GM23338 (cell line): ENCODE measurements around the gene DPYD. TPM values are rescaled to one million over a fixed set of nuclear protein-coding genes. Genes with fewer than 3 reads are reported as not detected.

Source experiments
- ATAC-seq: fragments of 200-7000 bp; cut with Tn5 transposase; 3 replicates; pipeline ENCODE4 v1.9.1; 2020
- DNase-seq: peaks from one replicate; pipeline ENCODE4 v3.0.0-alpha.2; 2015; ENCODE audit warnings: low spot score
- H2AFZ ChIP-seq: fragments of 200-600 bp; sonication (generic); 2 replicates; pipeline ENCODE4 v1.8.0; 2016; ENCODE audit warnings: antibody characterized with exemption, mild to moderate bottlenecking, moderate library complexity
- H3F3A ChIP-seq: fragments of 200-600 bp; sonication (generic); replicated peaks from 2 replicates; pipeline ENCODE4 v1.8.0; 2017; ENCODE audit warnings: antibody characterized with exemption, mixed run types, low read depth
- H3K27ac ChIP-seq: fragments of 200-600 bp; sonication (generic); 2 replicates; pipeline ENCODE4 v1.6.1; 2016; ENCODE audit warnings: low read depth
- H3K27me3 ChIP-seq: fragments of 200-600 bp; sonication (generic); 2 replicates; pipeline ENCODE4 v1.8.0; 2016; ENCODE audit warnings: mild to moderate bottlenecking, mixed run types, moderate library complexity; ENCODE audit not compliant: insufficient read depth
- H3K36me3 ChIP-seq: fragments of 200-600 bp; sonication (generic); 2 replicates; pipeline ENCODE4 v1.8.0; 2016; ENCODE audit warnings: mild to moderate bottlenecking; ENCODE audit not compliant: insufficient read depth
- H3K4me1 ChIP-seq: fragments of 200-600 bp; sonication (generic); 2 replicates; pipeline ENCODE4 v1.8.0; 2016; ENCODE audit warnings: mild to moderate bottlenecking, moderate library complexity; ENCODE audit not compliant: insufficient read depth
- H3K4me2 ChIP-seq: fragments of 200-600 bp; sonication (generic); 2 replicates; pipeline ENCODE4 v1.7.1; 2017; ENCODE audit warnings: mixed run types
- H3K4me3 ChIP-seq: fragments of 200-600 bp; sonication (generic); 2 replicates; pipeline ENCODE4 v1.6.1; 2016; ENCODE audit warnings: mixed run types
- H3K79me2 ChIP-seq: fragments of 200-600 bp; sonication (generic); replicated peaks from 2 replicates; pipeline ENCODE4 v1.8.0; 2017; ENCODE audit warnings: mild to moderate bottlenecking; ENCODE audit not compliant: insufficient read depth
- H3K9me2 ChIP-seq: fragments of 200-600 bp; sonication (generic); 2 replicates; pipeline ENCODE4 v1.8.0; 2017; ENCODE audit not compliant: insufficient read depth
- H4K20me1 ChIP-seq: fragments of 200-600 bp; sonication (generic); replicated peaks from 2 replicates; pipeline ENCODE4 v1.8.0; 2017; ENCODE audit warnings: mild to moderate bottlenecking; ENCODE audit not compliant: insufficient read depth
- H3K27ac Mint-ChIP-seq: 2 replicates; pipeline ENCODE4 v1.8.0; 2020; ENCODE audit warnings: inconsistent platforms, mild to moderate bottlenecking, moderate library complexity, mixed read lengths
- H3K27me3 Mint-ChIP-seq: 3 replicates; pipeline ENCODE4 v1.8.0; 2022; ENCODE audit warnings: low read depth, mild to moderate bottlenecking, moderate library complexity, mixed read lengths, inconsistent platforms; ENCODE audit not compliant: insufficient read depth, poor library complexity
- H3K36me3 Mint-ChIP-seq: 3 replicates; pipeline ENCODE4 v1.8.0; 2021; ENCODE audit warnings: low read depth, mild to moderate bottlenecking, inconsistent platforms, moderate library complexity, mixed read lengths
- H3K4me1 Mint-ChIP-seq: 3 replicates; pipeline ENCODE4 v1.8.0; 2020; ENCODE audit warnings: mild to moderate bottlenecking, inconsistent platforms, mixed read lengths
- H3K4me3 Mint-ChIP-seq: 3 replicates; pipeline ENCODE4 v1.8.0; 2021; ENCODE audit warnings: moderate library complexity, mild to moderate bottlenecking, inconsistent platforms, mixed read lengths
- H3K9me3 Mint-ChIP-seq: 3 replicates; pipeline ENCODE4 v1.8.0; 2020; ENCODE audit warnings: moderate library complexity, mild to moderate bottlenecking, inconsistent platforms, mixed read lengths
- CREB1 ChIP-seq: fragments of 250-450 bp; sonication (Bioruptor Pico); IDR thresholded peaks from 2 replicates; pipeline ENCODE4 v1.5.0; 2020; ENCODE audit warnings: low read depth, mild to moderate bottlenecking, moderate library complexity
- CTCF ChIP-seq, 2 experiments: fragments of 200-600 bp in 1 of 2; sonication (generic) in 1 of 2; conservative IDR thresholded peaks; 2 replicates each; pipeline versions ENCODE4 v1.5.1 to v1.6.1; 2016 to 2017; ENCODE audit warnings: antibody characterized with exemption in 2 of 2, low read depth in 2 of 2, mild to moderate bottlenecking in 2 of 2, moderate library complexity in 1 of 2
- EZH2 ChIP-seq: fragments of 200-600 bp; sonication (generic); IDR thresholded peaks from one replicate; pipeline ENCODE4 v1.8.0; 2017; ENCODE audit warnings: antibody characterized with exemption, mild to moderate bottlenecking, low read depth; ENCODE audit not compliant: unreplicated experiment
- EZH2phosphoT487 ChIP-seq: fragments of 200-600 bp; sonication (generic); IDR thresholded peaks from one replicate; pipeline ENCODE4 v1.8.1; 2018; ENCODE audit warnings: antibody characterized with exemption; ENCODE audit not compliant: unreplicated experiment
- JUNB ChIP-seq: IDR thresholded peaks from one replicate; pipeline ENCODE4 v1.6.1; 2016; ENCODE audit warnings: antibody characterized with exemption; ENCODE audit not compliant: unreplicated experiment
- NANOG ChIP-seq: IDR thresholded peaks from 2 replicates; pipeline ENCODE4 v1.6.1; 2016; ENCODE audit warnings: antibody characterized with exemption, borderline replicate concordance
- POLR2AphosphoS5 ChIP-seq: IDR thresholded peaks from 2 replicates; pipeline ENCODE4 v1.6.1; 2016; ENCODE audit warnings: antibody characterized with exemption, low read depth
- STAT1 ChIP-seq: IDR thresholded peaks from one replicate; pipeline ENCODE4 v1.6.1; 2016; ENCODE audit warnings: antibody characterized with exemption; ENCODE audit not compliant: unreplicated experiment
- ZNF114 ChIP-seq: fragments of 250-450 bp; sonication (Bioruptor Pico); IDR thresholded peaks from 2 replicates; pipeline ENCODE4 v1.5.0; 2020; ENCODE audit warnings: mild to moderate bottlenecking, moderate library complexity
- ZNF331 ChIP-seq: fragments of 250-450 bp; sonication (Bioruptor Pico); IDR thresholded peaks from 2 replicates; pipeline ENCODE4 v1.5.0; 2020; ENCODE audit warnings: low read depth, mild to moderate bottlenecking, moderate library complexity
- ZNF462 ChIP-seq: fragments of 250-450 bp; sonication (Bioruptor Pico); IDR thresholded peaks from 2 replicates; pipeline ENCODE4 v1.5.0; 2020; ENCODE audit warnings: mild to moderate bottlenecking, moderate library complexity
- polyA plus RNA-seq: library from polyadenylated mRNA; unstranded; fragments of >200 nt; fragmentation: Nextera tagmentation; extraction: Ambion mirVana; gene quantifications from 2 replicates; pipeline ENCODE4 v1.2.1, GENCODE V29; 2016
- total RNA-seq: library from RNA; depleted of rRNA; stranded (reverse); fragments of >200 nt; shearing (Covaris generic); gene quantifications from 2 replicates; pipeline ENCODE4 v1.2.3, GENCODE V29; 2014
- TF ChIP-seq, protein P1 (sequence below): IDR thresholded peaks from 2 replicates; pipeline ENCODE4 v1.6.1; 2016; ENCODE audit warnings: antibody characterized with exemption
- TF ChIP-seq, protein P2 (sequence below): IDR thresholded peaks from one replicate; pipeline ENCODE4 v1.6.1; 2018; ENCODE audit warnings: antibody characterized with exemption; ENCODE audit not compliant: unreplicated experiment

Gene DPYD
- total and polyA plus RNA-seq, 2 experiments from 2014 or later, result 0.50 to 1.6 TPM

DNA sequence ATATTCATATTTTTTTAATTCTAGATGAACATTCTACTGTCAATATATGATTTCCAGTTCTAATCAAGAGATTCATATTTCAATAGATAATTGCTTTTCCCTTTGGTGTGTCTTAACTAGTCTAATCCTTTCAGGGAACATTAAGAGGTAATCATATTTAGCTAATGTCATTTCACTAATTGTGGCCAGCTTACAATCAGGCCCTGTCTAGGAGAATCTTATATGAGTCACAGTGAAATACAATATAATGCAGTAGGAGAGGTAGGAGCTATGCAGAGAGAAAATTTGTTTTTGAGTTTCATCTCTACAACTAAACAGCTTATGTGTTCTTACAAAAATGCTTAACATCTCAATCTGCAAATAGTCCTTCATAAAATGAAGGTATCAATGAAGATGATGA lies 85.9 kb downstream of the DPYD start:
- Histone ChIP-seq H3K4me2 (no peak overlapping the region), H3F3A (no peaks in the 10 kb centered on the region), H3K4me1 (no peaks in the 10 kb centered on the region), H3K27me3 (no peaks in the 10 kb centered on the region), H4K20me1 (no peaks in the 10 kb centered on the region), H3K27ac (no peak overlapping the region), H3K4me3 (no peak overlapping the region), H2AFZ (no peak overlapping the region), H3K79me2 (no peaks in the 10 kb centered on the region), H3K9me2 (no peaks in the 10 kb centered on the region), H3K36me3 (no peaks in the 10 kb centered on the region)
- ATAC-seq, result no peak
- Mint-ChIP-seq H3K27me3 (no peaks in the 10 kb centered on the region), H3K9me3 (no peaks in the 10 kb centered on the region), H3K27ac (no peak overlapping the region), H3K4me3 (no peak overlapping the region), H3K4me1 (no peaks in the 10 kb centered on the region), H3K36me3 (no peaks in the 10 kb centered on the region)
- no peak for TF ChIP-seq JUNB
- no peak for TF ChIP-seq ZNF114 (CRISPR knock-in tag)
- TF ChIP-seq CTCF (conservative IDR thresholded peaks at IDR 0.05; ENCODE audit: low read depth in 2 of 2), result no peak
- TF ChIP-seq, protein P1, sequence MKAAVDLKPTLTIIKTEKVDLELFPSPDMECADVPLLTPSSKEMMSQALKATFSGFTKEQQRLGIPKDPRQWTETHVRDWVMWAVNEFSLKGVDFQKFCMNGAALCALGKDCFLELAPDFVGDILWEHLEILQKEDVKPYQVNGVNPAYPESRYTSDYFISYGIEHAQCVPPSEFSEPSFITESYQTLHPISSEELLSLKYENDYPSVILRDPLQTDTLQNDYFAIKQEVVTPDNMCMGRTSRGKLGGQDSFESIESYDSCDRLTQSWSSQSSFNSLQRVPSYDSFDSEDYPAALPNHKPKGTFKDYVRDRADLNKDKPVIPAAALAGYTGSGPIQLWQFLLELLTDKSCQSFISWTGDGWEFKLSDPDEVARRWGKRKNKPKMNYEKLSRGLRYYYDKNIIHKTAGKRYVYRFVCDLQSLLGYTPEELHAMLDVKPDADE, result no peak
- TF ChIP-seq ZNF462 (CRISPR knock-in tag), result no peak
- no peak for TF ChIP-seq ZNF331
- no peak for TF ChIP-seq STAT1
- TF ChIP-seq NANOG, result no peak
- no peak for TF ChIP-seq EZH2phosphoT487
- no peak for TF ChIP-seq POLR2AphosphoS5
- TF ChIP-seq CREB1 (CRISPR knock-in tag), result no peak
- TF ChIP-seq EZH2, result no peak
- TF ChIP-seq, protein P2, sequence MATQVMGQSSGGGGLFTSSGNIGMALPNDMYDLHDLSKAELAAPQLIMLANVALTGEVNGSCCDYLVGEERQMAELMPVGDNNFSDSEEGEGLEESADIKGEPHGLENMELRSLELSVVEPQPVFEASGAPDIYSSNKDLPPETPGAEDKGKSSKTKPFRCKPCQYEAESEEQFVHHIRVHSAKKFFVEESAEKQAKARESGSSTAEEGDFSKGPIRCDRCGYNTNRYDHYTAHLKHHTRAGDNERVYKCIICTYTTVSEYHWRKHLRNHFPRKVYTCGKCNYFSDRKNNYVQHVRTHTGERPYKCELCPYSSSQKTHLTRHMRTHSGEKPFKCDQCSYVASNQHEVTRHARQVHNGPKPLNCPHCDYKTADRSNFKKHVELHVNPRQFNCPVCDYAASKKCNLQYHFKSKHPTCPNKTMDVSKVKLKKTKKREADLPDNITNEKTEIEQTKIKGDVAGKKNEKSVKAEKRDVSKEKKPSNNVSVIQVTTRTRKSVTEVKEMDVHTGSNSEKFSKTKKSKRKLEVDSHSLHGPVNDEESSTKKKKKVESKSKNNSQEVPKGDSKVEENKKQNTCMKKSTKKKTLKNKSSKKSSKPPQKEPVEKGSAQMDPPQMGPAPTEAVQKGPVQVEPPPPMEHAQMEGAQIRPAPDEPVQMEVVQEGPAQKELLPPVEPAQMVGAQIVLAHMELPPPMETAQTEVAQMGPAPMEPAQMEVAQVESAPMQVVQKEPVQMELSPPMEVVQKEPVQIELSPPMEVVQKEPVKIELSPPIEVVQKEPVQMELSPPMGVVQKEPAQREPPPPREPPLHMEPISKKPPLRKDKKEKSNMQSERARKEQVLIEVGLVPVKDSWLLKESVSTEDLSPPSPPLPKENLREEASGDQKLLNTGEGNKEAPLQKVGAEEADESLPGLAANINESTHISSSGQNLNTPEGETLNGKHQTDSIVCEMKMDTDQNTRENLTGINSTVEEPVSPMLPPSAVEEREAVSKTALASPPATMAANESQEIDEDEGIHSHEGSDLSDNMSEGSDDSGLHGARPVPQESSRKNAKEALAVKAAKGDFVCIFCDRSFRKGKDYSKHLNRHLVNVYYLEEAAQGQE, result no peak
- no peak for DNase-seq
